ENCODE data around the gene PPP2R2C.

The PPP2R2C gene

GRCh38 chr4:6469898-6470501, 2.4 kb downstream of the PPP2R2C start:
- in situ Hi-C loops (cut with MboI; ENCODE audit: low sequenced_read_pairs): no loop called here

- in situ Hi-C loops (cut with MboI; ENCODE audit: low sequenced_read_pairs): no loop called here
Measured at GRCh38 chr4:6469144-6469543, 3.3 kb downstream of the PPP2R2C start.

- in situ Hi-C loops (cut with MboI; ENCODE audit: low sequenced_read_pairs): no loop called here
Measured at GRCh38 chr4:6468376-6468775, 4.0 kb downstream of the PPP2R2C start.

- in situ Hi-C loops (cut with MboI; ENCODE audit: low sequenced_read_pairs): no loop called here
Measured at GRCh38 chr4:6467600-6467999, 4.8 kb downstream of the PPP2R2C start.

- in situ Hi-C loops (cut with MboI; ENCODE audit: low sequenced_read_pairs): no loop called here
Measured at GRCh38 chr4:6466756-6467381, 5.5 kb downstream of the PPP2R2C start.

- in situ Hi-C loops (cut with MboI; ENCODE audit: low sequenced_read_pairs): no loop called here
Measured at GRCh38 chr4:6465955-6466354, 6.5 kb downstream of the PPP2R2C start.

GRCh38 chr4:6464842-6465588, 7.4 kb downstream of the PPP2R2C start:
- in situ Hi-C loops (cut with MboI; ENCODE audit: low sequenced_read_pairs): no loop called here

- in situ Hi-C loops (cut with MboI; ENCODE audit: low sequenced_read_pairs): no loop called here
Measured at GRCh38 chr4:6463311-6464289, 8.8 kb downstream of the PPP2R2C start.

- in situ Hi-C loops (cut with MboI; ENCODE audit: low sequenced_read_pairs): no loop called here
Measured at GRCh38 chr4:6461301-6462165, 10.9 kb downstream of the PPP2R2C start.

- in situ Hi-C loops (cut with MboI; ENCODE audit: low sequenced_read_pairs): no loop called here
Measured at GRCh38 chr4:6460876-6461275, 11.5 kb downstream of the PPP2R2C start.

- in situ Hi-C loops (cut with MboI; ENCODE audit: low sequenced_read_pairs): no loop called here
Measured at GRCh38 chr4:6458528-6458927, 13.9 kb downstream of the PPP2R2C start.

- in situ Hi-C loops (cut with MboI; ENCODE audit: low sequenced_read_pairs): no loop called here
Measured at GRCh38 chr4:6456450-6456849, 16.0 kb downstream of the PPP2R2C start.

- in situ Hi-C loops (cut with MboI; ENCODE audit: low sequenced_read_pairs): no loop called here
Measured at GRCh38 chr4:6454112-6454910, 18.1 kb downstream of the PPP2R2C start.

GRCh38 chr4:6453688-6453990, 18.8 kb downstream of the PPP2R2C start:
- in situ Hi-C loops (cut with MboI; ENCODE audit: low sequenced_read_pairs): no loop called here

GRCh38 chr4:6452897-6453687, 19.3 kb downstream of the PPP2R2C start:
- in situ Hi-C loops (cut with MboI; ENCODE audit: low sequenced_read_pairs): no loop called here

GRCh38 chr4:6452116-6452896, 20.1 kb downstream of the PPP2R2C start:
- in situ Hi-C loops (cut with MboI; ENCODE audit: low sequenced_read_pairs): no loop called here

- in situ Hi-C loops (cut with MboI; ENCODE audit: low sequenced_read_pairs): no loop called here
Measured at GRCh38 chr4:6451309-6451708, 21.1 kb downstream of the PPP2R2C start.

- in situ Hi-C loops (cut with MboI; ENCODE audit: low sequenced_read_pairs): no loop called here
Measured at GRCh38 chr4:6450709-6451108, 21.7 kb downstream of the PPP2R2C start.
